GM18861 (cell line): Measurements from ENCODE around the gene CASP8.
"Not testable (repeated sequence)": the region's sequence is repeated elsewhere in the genome, so short reads cannot be mapped to it uniquely, and the experiment has no call there.

Experiments
- ATAC-seq: cut with Tn5 transposase; IDR thresholded peaks from one replicate; pipeline ENCODE4 v1.9.1; 2021; ENCODE audit not compliant: unreplicated experiment

CASP8 gene

DNA sequence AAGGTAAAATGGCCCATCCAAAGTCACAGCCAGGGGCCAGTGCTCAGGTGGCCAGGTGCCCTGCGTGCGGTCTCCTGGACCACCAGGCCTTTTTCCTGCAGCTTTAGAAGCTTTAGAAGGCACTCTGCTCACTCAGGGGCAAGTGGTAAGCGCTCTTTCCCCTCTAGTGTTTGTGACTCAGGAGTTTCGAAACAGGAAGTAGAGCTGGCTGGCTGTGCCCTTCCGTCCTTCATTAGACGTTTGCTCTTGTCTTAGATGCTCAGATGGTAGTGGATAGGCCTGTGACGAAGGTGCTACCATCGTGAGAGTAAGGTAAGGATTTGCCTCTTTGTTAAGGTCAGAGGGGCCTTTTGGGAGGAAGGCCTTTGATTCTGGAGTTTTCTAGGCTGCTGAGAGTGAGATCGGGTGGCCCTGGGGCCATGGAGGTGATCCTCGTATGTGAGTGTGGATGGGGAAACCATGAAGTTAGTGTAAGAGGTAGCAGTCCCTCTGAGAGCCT is at the start of gene CASP8:
Gene CASP8, plus strand, starts transcription at position 235 of the 499 bp plus-strand sequence. CDS start 5,951 bp downstream, outside the sequence.
- ATAC-seq: peak; percentile 29

GRCh38 chr2:201215963-201216362 is 44.4 kb upstream of the CASP8 start:
- no peak for ATAC-seq

- no peak for ATAC-seq
These were observed 43.4 kb upstream of the CASP8 start for GRCh38 chr2:201216918-201217317.

- ATAC-seq: no peak
These were observed 41.6 kb upstream of the CASP8 start for GRCh38 chr2:201218780-201219179.

DNA sequence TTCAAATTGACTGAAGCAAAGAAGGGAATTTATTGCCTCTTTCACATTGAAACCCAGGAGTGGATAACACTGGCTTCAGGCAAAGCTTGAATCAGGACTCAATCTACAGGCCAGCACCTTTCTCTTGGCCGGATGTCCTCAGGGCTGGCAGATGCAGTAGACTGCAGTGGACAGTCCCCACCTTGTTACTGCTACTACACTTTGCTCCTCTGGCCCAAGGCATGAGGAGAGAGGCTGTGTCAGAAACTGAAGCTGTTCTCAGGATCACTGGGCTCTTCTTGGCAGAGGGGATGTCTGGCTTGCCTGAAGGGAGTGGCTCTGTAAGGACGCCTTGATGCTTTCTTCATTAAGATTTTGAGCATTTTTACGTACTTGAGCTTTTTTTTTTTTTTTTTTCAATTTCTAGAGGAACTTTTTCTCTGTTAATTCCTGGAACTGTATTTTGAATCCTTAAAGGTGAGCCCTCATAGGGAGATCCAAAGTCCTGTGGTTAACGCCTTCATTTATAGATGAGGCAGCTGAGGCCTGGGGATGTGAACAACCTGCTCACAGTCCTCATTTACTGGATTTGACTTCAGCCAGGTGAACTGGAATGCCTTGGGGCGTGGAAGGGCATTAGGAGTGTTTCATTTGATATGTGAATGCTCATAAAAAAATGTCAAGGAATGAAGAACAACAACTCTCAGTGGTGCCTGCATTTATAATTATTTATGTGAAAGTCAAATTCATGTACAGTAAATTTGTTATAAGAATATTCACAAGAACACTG is 40.8 kb upstream of the CASP8 start:
- no peak for ATAC-seq

GRCh38 chr2:201220102-201220570 is 40.2 kb upstream of the CASP8 start:
- ATAC-seq: no peak

GRCh38 chr2:201223089-201224073 is 37.0 kb upstream of the CASP8 start:
- peak; percentile 74 for ATAC-seq

DNA sequence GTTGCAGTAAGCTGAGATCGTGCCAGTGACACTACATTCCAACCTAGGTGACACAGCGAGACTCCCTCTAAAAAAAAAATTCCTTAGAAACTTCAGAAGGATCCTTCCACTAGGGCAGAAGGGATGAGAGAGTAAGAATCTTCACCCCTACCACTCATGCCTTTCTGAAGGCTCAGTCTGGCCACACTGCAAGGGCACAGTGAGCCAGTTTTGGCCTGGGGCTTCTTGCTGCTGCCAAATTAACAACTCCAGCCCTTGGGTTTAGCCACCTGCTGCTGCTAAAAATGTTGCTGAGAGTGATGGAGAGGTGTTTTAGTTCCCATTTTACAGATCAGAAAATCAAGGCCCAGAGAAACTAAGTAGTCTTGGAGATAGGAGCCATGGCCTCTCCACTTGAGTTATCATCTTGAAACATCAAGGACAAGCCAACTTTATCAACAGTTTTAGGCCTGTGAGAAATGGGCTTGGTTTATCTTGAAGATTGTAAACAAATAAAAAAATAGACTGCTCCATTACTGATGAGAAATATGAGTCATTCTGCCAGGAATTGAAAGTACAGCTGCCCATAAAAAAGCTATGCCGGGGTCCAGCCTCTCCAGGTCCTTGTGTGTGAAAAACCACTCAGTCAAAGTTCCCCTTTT is 31.9 kb upstream of the CASP8 start:
- ATAC-seq: no peak

- ATAC-seq: no peak
These were observed 31.4 kb upstream of the CASP8 start for GRCh38 chr2:201228912-201229290.

- ATAC-seq: peak; percentile 41
These were observed 28.4 kb upstream of the CASP8 start for GRCh38 chr2:201231781-201232466.

- ATAC-seq: no peak
These were observed 27.9 kb upstream of the CASP8 start for GRCh38 chr2:201232467-201232815.

- ATAC-seq: peak; percentile 85
These were observed 27.0 kb upstream of the CASP8 start for GRCh38 chr2:201233192-201233811.

- ATAC-seq: no peak
These were observed 26.3 kb upstream of the CASP8 start for GRCh38 chr2:201233812-201234662.

- ATAC-seq: no peak
These were observed 25.6 kb upstream of the CASP8 start for GRCh38 chr2:201234663-201235135.

GRCh38 chr2:201235860-201236811 is 24.2 kb upstream of the CASP8 start:
- ATAC-seq: no peak

DNA sequence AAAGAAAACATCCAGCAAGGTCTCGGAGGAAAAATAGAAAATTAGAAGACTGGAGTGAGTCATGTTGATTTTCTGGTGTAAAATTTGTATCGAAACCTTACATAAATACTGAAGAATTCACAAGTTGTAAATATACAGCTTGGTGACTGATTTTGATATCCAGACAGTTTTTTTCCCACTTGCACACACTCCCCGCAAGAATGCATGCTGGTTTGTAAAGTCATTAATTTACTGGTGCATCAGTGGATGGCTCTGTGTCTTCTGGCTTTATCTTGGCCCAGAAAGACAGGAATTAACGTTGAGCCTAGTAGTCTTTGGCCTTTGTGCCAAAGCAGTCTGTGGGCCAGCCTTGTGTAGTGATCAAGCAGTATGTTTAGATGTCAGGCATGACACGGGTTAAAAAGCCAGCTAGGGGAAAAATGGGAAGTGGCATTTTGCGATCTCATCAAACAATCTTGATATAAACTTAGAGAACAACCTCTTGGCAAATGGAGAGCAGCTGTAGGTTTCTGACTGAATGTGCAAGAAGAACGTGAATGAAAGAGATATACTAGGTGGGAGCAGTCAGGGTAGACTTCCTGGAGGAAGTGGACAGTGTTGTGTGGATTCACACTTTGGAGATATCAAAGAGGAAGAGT is 22.7 kb upstream of the CASP8 start:
- no peak for ATAC-seq

DNA sequence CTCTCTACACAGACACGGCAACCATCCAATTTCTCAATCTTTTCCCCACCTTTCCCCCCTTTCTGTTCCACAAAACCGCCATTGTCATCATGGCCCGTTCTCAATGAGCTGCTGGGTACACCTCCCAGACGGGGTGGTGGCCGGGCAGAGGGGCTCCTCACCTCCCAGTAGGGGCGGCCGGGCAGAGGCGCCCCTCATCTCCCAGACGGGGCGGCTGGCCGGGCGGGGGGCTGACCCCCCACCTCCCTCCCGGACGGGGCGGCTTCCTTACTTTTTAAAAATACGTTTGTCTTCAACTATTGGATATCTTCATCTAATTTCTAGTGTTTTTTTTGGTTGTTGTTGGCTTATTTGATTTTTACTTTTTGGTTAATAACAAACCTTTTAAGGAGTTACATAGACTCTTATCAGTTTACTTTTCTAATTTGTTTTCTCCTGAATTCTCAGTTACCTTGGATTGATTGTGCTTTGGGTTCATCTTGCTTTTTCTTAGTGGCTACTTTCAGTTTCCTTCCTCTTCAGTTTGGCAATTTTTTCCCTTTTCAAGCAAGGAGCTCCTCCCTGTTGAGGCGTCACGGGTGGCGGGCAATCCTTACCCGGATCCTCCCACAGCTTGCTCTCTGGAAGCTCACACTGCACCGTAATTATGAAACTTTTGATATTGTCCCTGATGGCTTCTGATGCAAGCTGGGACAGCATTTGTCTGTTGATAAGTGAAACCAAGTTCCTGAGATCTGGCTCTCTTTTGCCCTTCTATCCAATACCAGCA is 21.0 kb upstream of the CASP8 start:
- ATAC-seq: not testable (repeated sequence)
